Endodermal cell (in vitro differentiated cells): ENCODE data around the gene DNAH5. TPM values are rescaled to one million over a fixed set of nuclear protein-coding genes. Genes with fewer than 3 reads are reported as not detected.

Experiments
- DNase-seq: peaks from one replicate; pipeline ENCODE4 v3.0.0-alpha.2; 2017
- H3K27ac ChIP-seq: 2 replicates; pipeline ENCODE4 v1.5.1; 2013; ENCODE audit warnings: mild to moderate bottlenecking, low read depth, low read length, moderate library complexity
- H3K27me3 ChIP-seq: 2 replicates; pipeline ENCODE4 v1.6.1; 2013; ENCODE audit warnings: mild to moderate bottlenecking, low read length, moderate library complexity; ENCODE audit not compliant: insufficient read depth, control insufficient read depth, poor library complexity, severe bottlenecking
- H3K36me3 ChIP-seq: 2 replicates; pipeline ENCODE4 v1.7.0; 2013; ENCODE audit warnings: mild to moderate bottlenecking, low read length, moderate library complexity; ENCODE audit not compliant: control insufficient read depth, insufficient read depth
- H3K4me1 ChIP-seq: one replicate; pipeline ENCODE4 v1.7.0; 2013; ENCODE audit warnings: low read length; ENCODE audit not compliant: control insufficient read depth, insufficient read depth
- H3K4me3 ChIP-seq: 2 replicates; pipeline ENCODE4 v1.5.1; 2013; ENCODE audit warnings: mild to moderate bottlenecking, low read length, moderate library complexity
- H3K9ac ChIP-seq: 2 replicates; pipeline ENCODE4 v1.6.1; 2013; ENCODE audit warnings: mild to moderate bottlenecking, low read length, moderate library complexity; ENCODE audit not compliant: poor library complexity, severe bottlenecking; ENCODE audit errors: extremely low read depth
- H3K9me3 ChIP-seq: 2 replicates; pipeline ENCODE4 v1.6.1; 2013; ENCODE audit warnings: mild to moderate bottlenecking, low read length, moderate library complexity; ENCODE audit not compliant: control insufficient read depth
- H3K27ac Mint-ChIP-seq: 2 replicates; pipeline ENCODE4 v1.8.0; 2020; ENCODE audit warnings: mixed read lengths
- H3K27me3 Mint-ChIP-seq: 2 replicates; pipeline ENCODE4 v1.8.0; 2021; ENCODE audit warnings: mild to moderate bottlenecking, mixed read lengths; ENCODE audit not compliant: insufficient read depth
- H3K36me3 Mint-ChIP-seq: 2 replicates; pipeline ENCODE4 v1.8.0; 2020; ENCODE audit warnings: low read depth, mixed read lengths
- H3K4me1 Mint-ChIP-seq: 2 replicates; pipeline ENCODE4 v1.8.0; 2020; ENCODE audit warnings: mixed read lengths
- H3K4me3 Mint-ChIP-seq: 2 replicates; pipeline ENCODE4 v1.8.0; 2020; ENCODE audit warnings: mild to moderate bottlenecking, moderate library complexity, mixed read lengths
- H3K9me3 Mint-ChIP-seq: 2 replicates; pipeline ENCODE4 v1.8.0; 2020; ENCODE audit warnings: mild to moderate bottlenecking, mixed read lengths
- WGBS, 2 experiments: methylation state at CpG; one replicate each; pipeline versions ENCODE4 v1.1.5 to v1.1.7; 2013; ENCODE audit warnings: missing lambda C conversion rate in 2 of 2, mixed read lengths in 1 of 2; ENCODE audit not compliant: insufficient coverage in 1 of 2, insufficient read length in 1 of 2; 5-methylcytosine and 5-hydroxymethylcytosine counted together
- total RNA-seq, 2 donors: library from RNA; stranded (reverse); fragmentation: NEBNext Ultra II Directional in 1 of 2; extraction: Animal tissue kit (Norgen Biotek cat#: 25700) in 1 of 2; gene quantifications; 2 replicates in 1 of 2; 3 replicates in 1 of 2; pipeline ENCODE4 v1.2.1, GENCODE V29; 2021
- TF ChIP-seq, protein P1 (sequence below): fragments of 200-600 bp; sonication (generic); conservative IDR thresholded peaks from 2 replicates; pipeline ENCODE4 v1.5.0; 2021; ENCODE audit warnings: antibody characterized with exemption, mild to moderate bottlenecking

The DNAH5 gene
- total RNA-seq, 2 donors from 2014 or later: 0.84 to 1.8 TPM

DNA sequence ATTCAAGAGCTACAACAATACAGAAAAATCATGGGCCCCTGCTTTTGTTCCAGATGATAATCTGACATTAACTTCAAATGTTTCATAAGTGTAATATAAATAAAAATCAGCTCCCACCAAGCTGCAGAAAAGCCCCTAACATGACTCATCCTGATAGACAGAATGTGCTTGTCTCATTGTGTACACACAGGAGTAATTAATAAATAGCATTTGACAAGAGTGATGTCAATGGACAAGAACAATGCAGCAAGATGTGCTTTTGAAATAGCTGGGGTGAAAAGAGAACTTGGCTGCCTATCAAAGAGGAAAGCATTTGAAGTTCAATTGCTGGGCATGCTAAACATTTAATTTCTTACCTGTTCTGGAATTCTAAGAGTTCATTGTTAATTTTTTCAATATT lies 79.2 kb downstream of the DNAH5 start:
- Histone ChIP-seq H3K36me3 (no peaks in the 10 kb centered on the region), H3K4me3 (no peak overlapping the region), H3K27me3 (peaks cover 7% of the 10 kb centered on the region), H3K27ac (no peak overlapping the region), H3K4me1 (no peaks in the 10 kb centered on the region), H3K9me3 (no peaks in the 10 kb centered on the region), H3K9ac (no peak overlapping the region)
- H3K27me3 Mint-ChIP-seq: peaks cover 2% of the 10 kb centered on the region
- no peak overlapping the region for H3K4me3 Mint-ChIP-seq
- TF ChIP-seq, protein P1, sequence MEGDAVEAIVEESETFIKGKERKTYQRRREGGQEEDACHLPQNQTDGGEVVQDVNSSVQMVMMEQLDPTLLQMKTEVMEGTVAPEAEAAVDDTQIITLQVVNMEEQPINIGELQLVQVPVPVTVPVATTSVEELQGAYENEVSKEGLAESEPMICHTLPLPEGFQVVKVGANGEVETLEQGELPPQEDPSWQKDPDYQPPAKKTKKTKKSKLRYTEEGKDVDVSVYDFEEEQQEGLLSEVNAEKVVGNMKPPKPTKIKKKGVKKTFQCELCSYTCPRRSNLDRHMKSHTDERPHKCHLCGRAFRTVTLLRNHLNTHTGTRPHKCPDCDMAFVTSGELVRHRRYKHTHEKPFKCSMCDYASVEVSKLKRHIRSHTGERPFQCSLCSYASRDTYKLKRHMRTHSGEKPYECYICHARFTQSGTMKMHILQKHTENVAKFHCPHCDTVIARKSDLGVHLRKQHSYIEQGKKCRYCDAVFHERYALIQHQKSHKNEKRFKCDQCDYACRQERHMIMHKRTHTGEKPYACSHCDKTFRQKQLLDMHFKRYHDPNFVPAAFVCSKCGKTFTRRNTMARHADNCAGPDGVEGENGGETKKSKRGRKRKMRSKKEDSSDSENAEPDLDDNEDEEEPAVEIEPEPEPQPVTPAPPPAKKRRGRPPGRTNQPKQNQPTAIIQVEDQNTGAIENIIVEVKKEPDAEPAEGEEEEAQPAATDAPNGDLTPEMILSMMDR: no peak
- H3K9me3 Mint-ChIP-seq: no peaks in the 10 kb centered on the region
- H3K4me1 Mint-ChIP-seq: no peaks in the 10 kb centered on the region
- H3K27ac Mint-ChIP-seq: no peak overlapping the region
- no peaks in the 10 kb centered on the region for H3K36me3 Mint-ChIP-seq
- no peak for DNase-seq

DNA sequence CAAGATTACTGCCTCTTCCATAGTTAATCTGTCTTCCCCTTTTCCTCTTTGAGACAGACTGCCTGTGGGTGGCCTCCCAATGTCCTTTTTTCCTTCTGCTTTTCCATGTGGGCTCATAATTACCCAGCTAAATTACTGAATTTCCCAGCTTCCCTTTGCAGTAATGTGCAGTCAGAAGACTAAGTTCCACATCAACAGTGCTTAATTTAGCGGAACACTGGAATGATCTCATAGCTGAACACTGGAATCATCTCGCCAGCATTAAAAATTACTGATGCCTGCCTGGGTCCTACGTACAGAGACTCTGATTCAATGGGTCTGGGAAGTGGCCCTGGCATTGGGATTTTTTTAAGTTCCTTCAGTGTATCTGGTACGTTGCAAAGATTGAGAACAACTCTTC lies 84.3 kb downstream of the DNAH5 start:
- H3K27me3 Mint-ChIP-seq: peaks cover 6% of the 10 kb centered on the region
- H3K27ac Mint-ChIP-seq: no peak overlapping the region
- no peak overlapping the region for H3K27ac ChIP-seq
- H3K4me3 ChIP-seq: no peak overlapping the region
- 93 to 100% methylated on average over 4 of the region's 4 CpGs for WGBS, 2 experiments
- H3K36me3 Mint-ChIP-seq: no peaks in the 10 kb centered on the region
- no peaks in the 10 kb centered on the region for H3K4me1 ChIP-seq
- no peaks in the 10 kb centered on the region for H3K4me1 Mint-ChIP-seq
- no peak overlapping the region for H3K4me3 Mint-ChIP-seq
- H3K9me3 Mint-ChIP-seq: peaks cover 12% of the 10 kb centered on the region
- TF ChIP-seq, protein P1: no peak
- no peaks in the 10 kb centered on the region for H3K36me3 ChIP-seq
- H3K9me3 ChIP-seq: no peaks in the 10 kb centered on the region
- no peaks in the 10 kb centered on the region for H3K27me3 ChIP-seq
- DNase-seq: no peak
- H3K9ac ChIP-seq: no peak overlapping the region

DNA sequence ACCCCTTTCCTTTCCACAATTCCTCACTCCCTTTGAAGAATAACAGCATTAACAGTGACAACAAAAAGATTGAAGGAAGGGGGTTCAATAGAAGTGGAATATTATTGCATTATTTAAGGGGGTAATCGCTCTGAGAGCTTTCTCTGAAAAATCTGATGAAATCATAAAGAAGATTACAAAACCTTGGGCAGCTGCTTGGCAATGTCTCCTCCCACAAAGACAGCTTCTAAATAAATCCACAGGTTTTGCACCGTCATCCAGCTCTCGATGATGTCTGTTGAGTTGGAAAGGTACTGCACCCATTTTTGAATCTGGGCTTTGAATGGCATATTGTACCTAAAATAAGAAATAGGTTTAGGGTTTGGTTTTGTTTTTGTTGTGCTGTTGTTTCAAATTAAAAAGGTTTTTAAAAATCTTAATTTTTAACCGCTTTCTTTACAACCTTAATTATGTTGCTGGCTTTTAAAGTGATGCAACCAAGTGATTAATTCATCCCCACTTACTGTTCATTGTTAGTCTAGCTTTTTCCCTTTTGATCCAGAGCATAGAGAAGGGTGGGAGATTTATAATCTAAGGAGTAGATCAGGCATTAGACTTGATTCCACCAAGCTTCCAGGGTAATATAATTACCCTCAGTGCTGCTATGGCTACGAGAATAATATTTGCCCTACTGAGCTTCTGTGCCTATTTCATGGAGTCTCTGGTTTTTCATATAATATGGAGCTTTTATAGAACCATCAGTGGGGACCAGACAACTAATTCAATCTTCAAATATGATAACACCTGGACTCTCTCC lies 85.0 kb downstream of the DNAH5 start:
- no peak overlapping the region for H3K27ac Mint-ChIP-seq
- Histone ChIP-seq H3K4me3 (no peak overlapping the region), H3K27ac (no peak overlapping the region), H3K36me3 (no peaks in the 10 kb centered on the region), H3K9ac (no peak overlapping the region), H3K27me3 (no peaks in the 10 kb centered on the region), H3K9me3 (no peaks in the 10 kb centered on the region), H3K4me1 (no peaks in the 10 kb centered on the region)
- TF ChIP-seq, protein P1: no peak
- no peak for DNase-seq
- no peaks in the 10 kb centered on the region for H3K4me1 Mint-ChIP-seq
- peaks cover 6% of the 10 kb centered on the region for H3K27me3 Mint-ChIP-seq
- no peak overlapping the region for H3K4me3 Mint-ChIP-seq
- WGBS, 2 experiments: 89 to 96% methylated on average over 3 to 4 of the region's 5 CpGs
- no peaks in the 10 kb centered on the region for H3K36me3 Mint-ChIP-seq
- peaks cover 12% of the 10 kb centered on the region for H3K9me3 Mint-ChIP-seq
